Activated CD4-positive, alpha-beta T cell treated with anti-CD3 and anti-CD28 coated beads, Interleukin-2, amount 10 ng/mL, durations not matched to agents 24 days and 14 days (primary cell): ENCODE measurements around the gene SH3BP1. TPM values are rescaled to one million over a fixed set of nuclear protein-coding genes. Genes with fewer than 3 reads are reported as not detected.
A peak's percentile ranks its signal among the peaks of the same experiment; 100 is the strongest.

Experiments
- DNase-seq: peaks from one replicate; pipeline ENCODE4 v3.0.0; 2022
- H3K27ac Mint-ChIP-seq: one replicate; pipeline ENCODE4 v1.8.0; 2022; ENCODE audit warnings: mild to moderate bottlenecking, mixed read lengths
- H3K27me3 Mint-ChIP-seq: one replicate; pipeline ENCODE4 v1.8.0; 2022; ENCODE audit warnings: mixed read lengths
- H3K36me3 Mint-ChIP-seq: one replicate; pipeline ENCODE4 v1.8.0; 2022; ENCODE audit warnings: low read depth, mild to moderate bottlenecking, mixed read lengths
- H3K4me1 Mint-ChIP-seq: one replicate; pipeline ENCODE4 v1.8.0; 2021; ENCODE audit warnings: mixed read lengths
- H3K4me3 Mint-ChIP-seq: one replicate; pipeline ENCODE4 v1.8.0; 2022; ENCODE audit warnings: mild to moderate bottlenecking, moderate library complexity, mixed read lengths
- H3K9me3 Mint-ChIP-seq: one replicate; pipeline ENCODE4 v1.8.0; 2021; ENCODE audit warnings: mixed read lengths
- intact Hi-C: fragments of 100-400 bp; cut with micrococcal nuclease; formaldehyde crosslinking; loops from one replicate; pipeline ENCODE4 v1.15.1; 2023
- total RNA-seq: library from RNA; stranded (reverse); gene quantifications from 2 replicates; pipeline ENCODE4 v1.2.3, GENCODE V29; 2022

Gene SH3BP1
- total RNA-seq, 1 donor from 2014 or later, result 110 TPM

DNA sequence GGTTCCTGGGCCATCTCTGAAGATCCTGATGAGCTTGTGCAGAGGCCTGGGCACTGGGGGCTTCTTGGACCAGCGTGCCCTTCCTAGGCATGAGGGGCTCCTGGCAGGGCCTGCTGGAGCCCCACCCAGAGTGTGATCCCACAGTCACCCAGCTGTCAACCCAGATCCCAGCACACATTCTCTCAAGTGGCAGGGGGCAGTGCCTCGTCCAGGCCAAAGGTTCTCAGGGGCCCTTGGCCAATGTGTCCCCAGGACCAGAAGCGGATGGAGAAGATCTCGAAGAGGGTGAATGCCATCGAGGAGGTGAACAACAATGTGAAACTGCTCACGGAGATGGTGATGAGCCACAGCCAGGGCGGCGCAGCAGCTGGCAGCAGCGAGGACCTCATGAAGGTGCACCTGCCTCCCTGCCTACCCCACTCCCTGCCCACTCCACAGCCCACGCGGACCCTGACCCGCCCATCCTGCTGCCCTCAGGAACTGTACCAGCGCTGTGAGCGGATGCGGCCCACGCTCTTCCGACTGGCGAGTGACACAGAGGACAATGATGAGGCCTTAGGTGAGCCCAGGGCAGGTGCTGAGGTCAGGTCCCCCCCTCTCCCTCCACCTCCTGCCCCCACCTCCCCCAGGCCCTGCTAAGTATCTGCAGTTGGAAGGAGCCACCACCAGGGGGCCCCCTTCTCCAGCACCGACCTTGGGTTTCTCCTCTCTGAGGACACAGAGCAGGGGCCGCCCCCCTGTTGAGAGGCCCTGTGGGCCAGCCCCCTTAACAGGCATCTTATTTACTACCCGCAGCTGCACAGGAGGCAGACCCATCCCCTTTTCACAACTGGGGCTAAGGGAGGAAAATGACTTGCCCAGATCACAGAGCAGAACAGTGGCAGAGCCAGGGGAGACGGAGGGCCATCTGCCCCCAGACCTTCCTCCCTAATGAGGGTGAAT is 16.1 kb upstream of the SH3BP1 start:
- intact Hi-C loops, result loop anchor here (1.0 to 2.0 kb wide), 3 partner anchors 14 to 58 kb away; no protein-coding TSS in a partner anchor
- Mint-ChIP-seq H3K4me3 (no peak overlapping the region), H3K9me3 (no peaks in the 10 kb centered on the region), H3K27ac (peak overlapping the region; percentile 80), H3K36me3 (peaks cover 28% of the 10 kb centered on the region), H3K4me1 (peaks cover 17% of the 10 kb centered on the region), H3K27me3 (no peaks in the 10 kb centered on the region)
- DNase-seq, result peak; percentile 92

DNA sequence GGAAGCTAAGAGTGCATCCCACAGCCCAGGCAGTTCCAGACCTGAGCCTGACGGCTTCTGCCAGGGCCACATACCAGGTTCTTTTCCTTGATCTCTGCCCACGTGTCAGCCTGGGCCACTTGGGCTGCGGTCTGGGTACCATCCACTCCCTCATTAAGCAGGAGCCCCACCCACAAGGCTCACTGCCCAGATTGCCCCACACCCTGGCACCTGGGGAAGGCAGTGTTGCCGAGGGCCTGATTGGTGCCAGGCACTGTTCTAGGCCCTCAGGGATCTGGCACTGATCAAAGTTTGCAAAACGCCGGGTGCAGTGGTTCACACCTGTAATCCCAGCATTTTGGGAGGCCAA is 15.5 kb upstream of the SH3BP1 start:
- no peaks in the 10 kb centered on the region for H3K9me3 Mint-ChIP-seq
- no peak overlapping the region for H3K27ac Mint-ChIP-seq
- H3K4me3 Mint-ChIP-seq, result no peak overlapping the region
- peaks cover 22% of the 10 kb centered on the region for H3K36me3 Mint-ChIP-seq
- no peaks in the 10 kb centered on the region for H3K27me3 Mint-ChIP-seq
- DNase-seq, result no peak
- intact Hi-C loops, result no loop called here
- peaks cover 22% of the 10 kb centered on the region for H3K4me1 Mint-ChIP-seq

DNA sequence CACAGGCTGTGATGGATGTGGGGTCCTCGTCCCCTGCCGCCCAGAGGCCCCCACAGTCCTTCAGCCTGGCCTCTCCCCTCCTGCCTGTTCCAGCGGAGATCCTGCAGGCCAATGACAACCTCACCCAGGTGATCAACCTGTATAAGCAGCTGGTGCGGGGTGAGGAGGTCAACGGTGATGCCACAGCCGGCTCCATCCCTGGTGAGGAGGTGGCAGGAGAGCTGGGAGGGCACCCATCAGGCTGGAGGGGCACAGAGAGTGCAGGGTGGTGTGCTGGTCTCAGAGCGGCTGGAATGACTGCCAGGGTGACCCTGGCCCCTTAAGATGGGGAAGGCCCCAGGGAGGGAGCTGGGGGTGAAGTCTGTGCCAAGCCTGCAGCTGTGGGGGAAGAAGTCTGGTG is 14.6 kb upstream of the SH3BP1 start:
- Mint-ChIP-seq H3K9me3 (no peaks in the 10 kb centered on the region), H3K27ac (peak overlapping the region; percentile 8), H3K27me3 (no peaks in the 10 kb centered on the region), H3K4me3 (no peak overlapping the region), H3K36me3 (peaks cover 18% of the 10 kb centered on the region), H3K4me1 (peaks cover 23% of the 10 kb centered on the region)
- no peak for DNase-seq
- intact Hi-C loops, result no loop called here

DNA sequence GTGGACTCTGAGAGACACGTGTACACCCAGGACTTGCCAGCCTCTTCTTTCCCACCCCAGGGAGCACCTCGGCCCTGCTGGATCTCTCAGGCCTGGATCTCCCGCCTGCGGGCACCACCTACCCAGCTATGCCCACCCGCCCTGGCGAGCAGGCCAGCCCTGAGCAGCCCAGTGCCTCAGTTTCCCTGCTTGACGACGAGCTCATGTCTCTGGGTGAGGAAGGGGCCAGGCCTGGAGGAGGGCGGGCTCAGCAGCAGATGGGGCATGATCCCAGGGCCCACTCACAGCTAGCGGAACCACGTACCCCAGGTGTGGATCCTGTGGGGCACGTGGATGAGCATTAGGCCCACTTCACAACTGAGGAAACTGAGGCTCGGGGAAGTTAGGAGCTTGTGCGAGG is 13.7 kb upstream of the SH3BP1 start:
- peaks cover 23% of the 10 kb centered on the region for H3K4me1 Mint-ChIP-seq
- H3K4me3 Mint-ChIP-seq, result no peak overlapping the region
- H3K36me3 Mint-ChIP-seq, result peaks cover 16% of the 10 kb centered on the region
- H3K27me3 Mint-ChIP-seq, result no peaks in the 10 kb centered on the region
- intact Hi-C loops, result no loop called here
- no peak overlapping the region for H3K27ac Mint-ChIP-seq
- no peaks in the 10 kb centered on the region for H3K9me3 Mint-ChIP-seq
- no peak for DNase-seq

DNA sequence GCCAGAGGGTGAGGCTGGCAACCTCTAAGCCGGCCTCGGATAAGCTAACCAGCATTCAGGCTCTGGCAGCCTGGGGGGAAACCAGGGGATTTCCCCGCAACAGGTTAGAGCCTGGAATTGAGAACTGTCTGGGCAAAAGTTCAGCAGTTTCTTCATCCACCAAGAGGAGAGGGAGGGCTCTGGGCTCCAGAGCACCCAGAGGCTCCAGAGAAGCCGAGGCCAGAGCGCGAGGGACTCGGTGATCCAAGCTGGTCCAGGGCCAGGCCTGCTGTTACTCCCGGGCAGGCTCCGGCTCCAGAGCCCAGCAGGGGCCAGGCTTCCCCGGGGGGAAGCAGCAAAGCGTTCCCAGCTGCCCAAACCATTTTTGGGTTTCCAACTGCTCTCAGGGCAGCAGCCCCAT is 13.3 kb upstream of the SH3BP1 start:
- Mint-ChIP-seq H3K4me3 (no peak overlapping the region), H3K9me3 (no peaks in the 10 kb centered on the region), H3K27ac (peak overlapping the region; percentile 53), H3K4me1 (peaks cover 23% of the 10 kb centered on the region), H3K27me3 (no peaks in the 10 kb centered on the region), H3K36me3 (peaks cover 16% of the 10 kb centered on the region)
- intact Hi-C loops, result no loop called here
- DNase-seq, result no peak

- intact Hi-C loops, result loop anchor here (1.0 kb wide), 1 partner anchor 10 kb away; no protein-coding TSS in a partner anchor
- Mint-ChIP-seq H3K27ac (peak overlapping the region; percentile 88), H3K36me3 (peaks cover 13% of the 10 kb centered on the region), H3K27me3 (no peaks in the 10 kb centered on the region), H3K9me3 (no peaks in the 10 kb centered on the region), H3K4me1 (peaks cover 23% of the 10 kb centered on the region), H3K4me3 (peak overlapping the region; percentile 44)
- no peak for DNase-seq
These were observed 12.9 kb upstream of the SH3BP1 start for GRCh38 chr22:37626556-37627075.

GRCh38 chr22:37627121-37627520 is 12.3 kb upstream of the SH3BP1 start:
- no peak for DNase-seq
- intact Hi-C loops, result loop anchor here (1.0 kb wide), 1 partner anchor 9 kb away; no protein-coding TSS in a partner anchor

GRCh38 chr22:37627545-37627944 is 11.9 kb upstream of the SH3BP1 start:
- H3K4me1 Mint-ChIP-seq, result peaks cover 26% of the 10 kb centered on the region
- peak overlapping the region; percentile 44 for H3K4me3 Mint-ChIP-seq
- peak overlapping the region; percentile 88 for H3K27ac Mint-ChIP-seq
- intact Hi-C loops, result loop anchor here (1.0 kb wide), 1 partner anchor 9 kb away; no protein-coding TSS in a partner anchor
- DNase-seq, result peak; percentile 82
- peaks cover 9% of the 10 kb centered on the region for H3K36me3 Mint-ChIP-seq
- H3K9me3 Mint-ChIP-seq, result no peaks in the 10 kb centered on the region
- no peaks in the 10 kb centered on the region for H3K27me3 Mint-ChIP-seq

More at GRCh38 chr22:37627121-37627520, 12.3 kb upstream of the SH3BP1 start:
- peaks cover 26% of the 10 kb centered on the region for H3K4me1 Mint-ChIP-seq
- H3K36me3 Mint-ChIP-seq, result peaks cover 13% of the 10 kb centered on the region
- no peaks in the 10 kb centered on the region for H3K27me3 Mint-ChIP-seq
- no peaks in the 10 kb centered on the region for H3K9me3 Mint-ChIP-seq
- H3K4me3 Mint-ChIP-seq, result peak overlapping the region; percentile 44
- peak overlapping the region; percentile 88 for H3K27ac Mint-ChIP-seq

- H3K4me3 Mint-ChIP-seq, result no peak overlapping the region
- peaks cover 10% of the 10 kb centered on the region for H3K36me3 Mint-ChIP-seq
- no peaks in the 10 kb centered on the region for H3K27me3 Mint-ChIP-seq
- peaks cover 32% of the 10 kb centered on the region for H3K4me1 Mint-ChIP-seq
- no peak for DNase-seq
- intact Hi-C loops, result no loop called here
- H3K9me3 Mint-ChIP-seq, result no peaks in the 10 kb centered on the region
- peak overlapping the region; percentile 76 for H3K27ac Mint-ChIP-seq
These were observed 10.6 kb upstream of the SH3BP1 start for GRCh38 chr22:37628830-37629229.

- no peak overlapping the region for H3K27ac Mint-ChIP-seq
- H3K9me3 Mint-ChIP-seq, result no peaks in the 10 kb centered on the region
- peaks cover 43% of the 10 kb centered on the region for H3K4me1 Mint-ChIP-seq
- H3K27me3 Mint-ChIP-seq, result no peaks in the 10 kb centered on the region
- DNase-seq, result no peak
- intact Hi-C loops, result no loop called here
- no peak overlapping the region for H3K4me3 Mint-ChIP-seq
- peaks cover 6% of the 10 kb centered on the region for H3K36me3 Mint-ChIP-seq
These were observed 9.5 kb upstream of the SH3BP1 start for GRCh38 chr22:37629928-37630327.

DNA sequence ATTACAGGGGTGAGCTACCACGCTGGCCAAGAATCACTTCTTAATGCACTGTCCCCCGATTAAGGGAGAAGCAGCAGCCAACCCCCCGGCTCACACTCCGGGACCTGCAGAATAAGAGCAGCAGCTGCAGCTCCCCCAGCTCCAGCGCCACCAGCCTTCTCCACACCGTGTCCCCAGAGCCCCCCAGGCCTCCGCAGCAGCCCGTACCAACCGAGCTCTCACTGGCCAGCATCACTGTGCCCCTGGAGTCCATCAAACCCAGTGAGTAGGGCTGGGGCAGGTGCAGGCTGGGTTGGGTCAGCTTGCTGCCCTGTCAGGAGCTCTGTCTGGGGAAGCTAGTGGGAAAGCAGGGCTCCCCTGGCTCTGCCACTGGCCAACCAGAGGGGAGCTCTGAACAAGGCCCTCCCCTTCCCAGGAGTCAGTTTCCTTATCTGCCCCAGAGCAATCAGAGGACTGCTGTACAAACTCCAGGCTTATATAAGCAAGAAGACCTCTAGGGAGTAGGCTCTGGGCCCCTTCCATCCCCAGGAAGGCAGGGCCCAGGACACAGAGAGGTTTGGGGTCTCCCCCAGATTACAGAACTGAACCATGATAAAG is 8.5 kb upstream of the SH3BP1 start:
- no peak for DNase-seq
- Mint-ChIP-seq H3K9me3 (no peaks in the 10 kb centered on the region), H3K27me3 (no peaks in the 10 kb centered on the region), H3K36me3 (peaks cover 6% of the 10 kb centered on the region), H3K4me1 (peaks cover 47% of the 10 kb centered on the region), H3K27ac (peak overlapping the region; percentile 67), H3K4me3 (no peak overlapping the region)
- intact Hi-C loops, result no loop called here

DNA sequence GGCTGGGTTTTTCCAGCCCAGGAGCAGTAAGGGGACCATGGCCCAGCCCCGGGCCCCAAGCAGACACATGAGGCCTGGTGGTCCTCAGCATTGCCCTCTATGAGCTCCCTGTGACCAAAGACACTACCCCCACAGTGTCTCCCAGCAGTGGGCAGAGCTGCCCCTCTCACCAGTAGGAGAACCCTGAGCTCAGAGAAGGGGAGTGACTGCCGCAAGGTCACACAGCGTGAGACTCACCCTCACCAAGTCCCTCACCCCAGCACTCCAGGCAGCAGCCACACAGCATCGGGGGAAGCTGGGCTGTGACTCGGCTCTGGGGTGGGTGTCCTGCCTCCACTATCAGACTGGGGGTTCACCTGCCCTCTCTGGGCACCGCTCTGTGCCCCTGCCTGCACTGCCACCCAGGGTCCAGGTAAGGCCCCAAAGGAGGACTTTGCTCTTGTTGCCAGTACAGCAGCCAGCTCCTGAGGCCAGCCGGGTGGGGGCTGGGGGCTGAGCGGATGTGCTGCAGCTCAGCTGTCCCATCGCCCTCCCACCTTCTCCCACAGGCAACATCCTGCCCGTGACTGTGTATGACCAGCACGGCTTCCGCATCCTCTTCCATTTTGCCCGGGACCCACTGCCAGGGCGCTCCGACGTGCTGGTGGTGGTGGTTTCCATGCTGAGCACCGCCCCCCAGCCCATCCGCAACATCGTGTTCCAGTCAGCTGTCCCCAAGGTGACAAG is 7.9 kb upstream of the SH3BP1 start:
- H3K27me3 Mint-ChIP-seq, result no peaks in the 10 kb centered on the region
- peak; percentile 61 for DNase-seq
- peaks cover 50% of the 10 kb centered on the region for H3K4me1 Mint-ChIP-seq
- no peaks in the 10 kb centered on the region for H3K9me3 Mint-ChIP-seq
- H3K27ac Mint-ChIP-seq, result peak overlapping the region; percentile 79
- peaks cover 6% of the 10 kb centered on the region for H3K36me3 Mint-ChIP-seq
- intact Hi-C loops, result no loop called here
- no peak overlapping the region for H3K4me3 Mint-ChIP-seq

DNA sequence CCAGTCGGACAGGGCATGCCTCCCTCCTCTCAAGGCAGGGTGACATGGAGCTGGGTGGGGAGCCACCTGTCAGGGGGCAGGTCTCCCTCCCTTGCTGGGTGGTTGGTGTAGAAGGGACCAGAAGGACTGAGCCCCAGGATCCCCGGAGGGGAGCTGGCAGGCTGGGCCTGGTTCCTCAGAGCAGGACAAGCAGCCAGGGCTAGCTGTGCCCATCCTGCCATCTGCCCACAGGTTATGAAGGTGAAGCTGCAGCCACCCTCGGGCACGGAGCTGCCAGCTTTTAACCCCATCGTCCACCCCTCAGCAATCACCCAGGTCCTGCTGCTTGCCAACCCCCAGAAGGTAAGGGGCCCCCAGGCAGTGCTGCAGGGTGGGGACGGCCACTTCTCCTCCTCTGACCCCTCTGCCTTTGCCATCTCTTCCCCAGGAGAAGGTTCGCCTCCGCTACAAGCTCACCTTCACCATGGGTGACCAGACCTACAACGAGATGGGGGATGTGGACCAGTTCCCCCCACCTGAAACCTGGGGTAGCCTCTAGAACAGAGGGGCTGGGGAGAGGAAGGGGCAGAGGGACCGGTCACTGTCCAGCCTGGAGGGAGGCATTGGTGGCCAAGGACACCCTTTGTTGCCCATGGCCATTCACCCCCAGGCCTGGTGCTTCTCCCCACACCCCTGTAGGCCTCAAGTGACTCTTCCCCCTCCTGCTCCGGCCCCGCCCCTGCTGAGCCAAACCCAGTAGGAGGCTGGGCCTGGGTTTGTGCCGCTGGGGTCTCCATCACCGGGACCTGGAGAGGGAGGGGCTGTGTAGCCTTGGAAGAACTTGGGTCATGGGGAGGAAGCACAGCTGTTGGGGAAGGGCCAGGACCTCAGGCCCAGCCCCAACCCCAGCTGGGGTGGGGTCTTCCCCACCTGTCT is 7.0 kb upstream of the SH3BP1 start:
- no peaks in the 10 kb centered on the region for H3K9me3 Mint-ChIP-seq
- no peaks in the 10 kb centered on the region for H3K27me3 Mint-ChIP-seq
- intact Hi-C loops, result no loop called here
- peak overlapping the region; percentile 92 for H3K27ac Mint-ChIP-seq
- peaks cover 6% of the 10 kb centered on the region for H3K36me3 Mint-ChIP-seq
- peaks cover 50% of the 10 kb centered on the region for H3K4me1 Mint-ChIP-seq
- peak; percentile 64 for DNase-seq
- no peak overlapping the region for H3K4me3 Mint-ChIP-seq
